ENCODE data around the gene MAML2. TPM values are rescaled to one million over a fixed set of nuclear protein-coding genes. Genes with fewer than 3 reads are reported as not detected.
A peak's percentile ranks its signal among the peaks of the same experiment; 100 is the strongest.

The MAML2 gene
- total RNA-seq, 1 donor from 2014 or later = 8.0 TPM

- DNase-seq (ENCODE audit: low read depth) = no peak
Measured at GRCh38 chr11:96318850-96319249, 24.1 kb downstream of the MAML2 start.

- no peak for DNase-seq (ENCODE audit: low read depth)
Measured at GRCh38 chr11:96318399-96318798, 24.6 kb downstream of the MAML2 start.

- DNase-seq (ENCODE audit: low read depth) = no peak
Measured at GRCh38 chr11:96317985-96318384, 25.0 kb downstream of the MAML2 start.

DNA sequence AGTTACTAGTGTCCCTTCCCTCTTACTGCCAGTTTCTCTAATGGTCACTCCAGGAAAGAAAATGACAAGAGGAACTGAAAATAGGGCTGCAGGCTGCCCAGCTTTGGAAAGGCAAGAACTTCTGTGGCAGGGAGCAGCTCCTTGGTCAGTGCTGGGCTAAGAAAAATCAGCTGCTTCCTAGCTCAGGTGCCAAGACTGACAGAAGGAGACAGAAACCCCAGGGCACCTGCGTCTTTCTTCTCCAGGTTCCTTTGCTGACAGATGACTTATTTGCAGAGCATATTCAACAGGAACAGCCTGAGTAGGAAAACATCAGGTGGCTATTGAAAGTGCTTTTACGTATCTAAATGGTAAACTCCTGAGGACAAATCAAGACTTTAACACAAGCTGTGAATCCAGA lies 25.4 kb downstream of the MAML2 start:
- no peak for DNase-seq (ENCODE audit: low read depth)

DNA sequence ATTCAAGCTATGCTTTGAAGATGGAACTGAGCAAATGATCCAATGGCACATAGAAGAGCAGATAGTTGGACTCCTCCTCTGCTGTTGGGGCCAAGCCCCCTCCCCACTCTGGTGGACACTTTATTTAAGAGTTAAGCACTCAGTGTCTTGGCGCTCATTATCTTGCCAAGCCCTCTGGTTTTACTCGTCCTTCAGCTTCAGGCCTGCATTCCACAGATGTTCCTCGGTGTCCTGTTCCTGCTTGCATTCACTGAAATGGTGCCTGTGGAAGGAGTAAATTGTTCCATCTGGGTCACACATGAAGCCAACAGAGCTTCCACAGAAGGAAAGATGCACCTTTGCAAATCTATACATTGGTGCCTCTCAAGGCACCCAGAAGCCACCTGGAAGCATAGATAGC lies 26.1 kb downstream of the MAML2 start:
- DNase-seq (ENCODE audit: low read depth) = no peak

DNA sequence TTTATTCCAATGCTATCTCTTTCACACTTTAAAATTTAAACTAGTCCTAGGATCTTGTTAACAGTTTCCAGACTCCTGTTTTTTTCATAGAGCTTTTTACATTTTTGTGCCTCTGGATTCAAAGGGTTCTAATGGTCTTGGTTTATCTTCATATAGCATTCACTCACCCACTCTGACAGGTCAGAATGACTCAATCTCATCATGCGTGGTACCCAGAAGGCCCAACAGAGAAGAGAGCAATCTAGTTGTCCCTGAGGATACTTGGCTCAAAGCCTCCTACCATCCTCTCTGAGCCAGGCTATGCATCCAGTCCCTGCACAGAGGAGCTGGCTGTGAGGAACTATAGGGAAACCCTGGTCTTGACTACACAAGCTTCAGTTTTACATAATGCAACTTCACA lies 27.5 kb downstream of the MAML2 start:
- no peak for DNase-seq (ENCODE audit: low read depth)

DNA sequence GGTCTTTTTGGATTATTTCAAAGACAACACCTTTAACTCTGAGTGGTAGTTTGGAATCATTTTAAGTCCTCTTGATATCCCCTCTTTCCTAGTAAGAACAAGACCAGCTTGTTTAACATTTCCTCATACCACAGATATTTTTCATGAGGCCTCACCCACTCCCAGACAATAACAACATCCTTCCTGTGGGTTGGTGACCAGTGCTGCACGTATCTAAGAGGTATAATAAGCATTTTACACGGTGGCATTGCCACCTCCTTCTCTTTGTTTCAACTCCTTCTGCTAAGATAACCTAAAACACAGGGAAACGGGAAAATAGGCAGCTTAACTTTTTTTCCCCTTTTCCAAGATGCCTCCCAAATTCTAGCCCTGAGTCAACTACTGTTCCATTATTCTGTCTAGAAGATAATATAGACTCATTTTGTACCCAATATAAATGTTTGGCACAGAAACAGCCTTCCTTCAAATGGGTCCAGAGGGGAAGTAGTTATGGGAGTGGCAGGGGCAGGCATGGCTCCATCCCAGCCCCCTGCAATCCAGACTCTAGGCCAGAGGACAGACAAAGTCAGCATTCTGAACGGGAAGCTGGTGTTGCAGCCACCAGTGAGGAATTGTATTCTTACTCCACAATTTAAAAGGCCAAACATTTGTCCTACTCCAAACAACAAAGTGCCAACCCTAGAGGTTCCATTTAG lies 28.5 kb downstream of the MAML2 start:
- DNase-seq (ENCODE audit: low read depth) = peak; percentile 62

- no peak for DNase-seq (ENCODE audit: low read depth)
Measured at GRCh38 chr11:96313163-96313562, 29.8 kb downstream of the MAML2 start.

- DNase-seq (ENCODE audit: low read depth) = peak; percentile 53
Measured at GRCh38 chr11:96311120-96311568, 31.9 kb downstream of the MAML2 start.

- DNase-seq (ENCODE audit: low read depth) = no peak
Measured at GRCh38 chr11:96310236-96310635, 32.8 kb downstream of the MAML2 start.

DNA sequence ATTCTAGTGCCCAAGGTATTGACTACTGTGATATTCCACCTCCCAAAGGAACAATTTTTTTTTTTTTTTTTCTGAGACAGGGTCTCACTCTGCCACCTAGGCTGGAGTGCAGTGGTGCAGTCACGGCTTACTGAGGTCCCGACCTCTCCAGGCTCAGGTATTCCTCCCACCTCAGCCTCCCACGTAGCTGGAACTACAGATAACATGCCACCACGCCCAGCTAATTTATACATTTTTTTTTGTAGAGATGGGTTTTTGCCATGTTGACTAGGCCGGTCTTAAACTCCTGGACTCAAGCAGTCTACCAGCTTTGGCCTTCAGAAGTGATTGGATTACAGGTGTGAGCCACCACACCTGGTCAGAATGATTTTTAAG lies 33.4 kb downstream of the MAML2 start:
- DNase-seq (ENCODE audit: low read depth) = no peak

DNA sequence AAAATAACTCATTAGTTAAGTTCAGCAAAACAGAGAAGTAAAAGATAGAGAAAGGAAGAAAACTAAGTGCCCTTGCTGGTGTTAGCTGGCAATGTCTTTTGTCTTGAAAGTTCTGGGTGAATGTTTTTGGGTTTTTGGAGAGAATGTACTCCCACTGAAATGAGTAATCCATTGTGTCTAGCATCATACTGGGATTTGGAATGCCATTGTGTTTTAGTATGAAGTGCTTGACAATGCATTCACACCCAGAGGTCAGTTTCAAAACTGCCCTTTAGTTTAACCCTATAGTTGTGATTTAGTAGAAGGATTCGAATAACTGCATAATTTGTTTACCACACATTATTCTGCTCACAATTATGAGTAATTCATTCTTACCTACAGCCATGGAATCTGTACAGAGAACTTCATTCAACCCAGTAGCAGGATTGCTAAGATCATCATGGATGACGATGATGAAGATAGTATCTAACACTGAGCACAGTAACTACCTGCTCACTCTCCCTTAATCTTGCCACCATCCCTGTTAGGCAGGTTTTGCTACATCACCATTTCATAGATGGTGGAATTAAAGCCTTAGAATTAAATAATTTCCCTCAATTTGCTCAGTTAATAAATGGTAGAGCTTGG lies 33.9 kb downstream of the MAML2 start:
- DNase-seq (ENCODE audit: low read depth) = no peak

GRCh38 chr11:96307776-96308140 lies 35.2 kb downstream of the MAML2 start:
- DNase-seq (ENCODE audit: low read depth) = peak; percentile 61

DNA sequence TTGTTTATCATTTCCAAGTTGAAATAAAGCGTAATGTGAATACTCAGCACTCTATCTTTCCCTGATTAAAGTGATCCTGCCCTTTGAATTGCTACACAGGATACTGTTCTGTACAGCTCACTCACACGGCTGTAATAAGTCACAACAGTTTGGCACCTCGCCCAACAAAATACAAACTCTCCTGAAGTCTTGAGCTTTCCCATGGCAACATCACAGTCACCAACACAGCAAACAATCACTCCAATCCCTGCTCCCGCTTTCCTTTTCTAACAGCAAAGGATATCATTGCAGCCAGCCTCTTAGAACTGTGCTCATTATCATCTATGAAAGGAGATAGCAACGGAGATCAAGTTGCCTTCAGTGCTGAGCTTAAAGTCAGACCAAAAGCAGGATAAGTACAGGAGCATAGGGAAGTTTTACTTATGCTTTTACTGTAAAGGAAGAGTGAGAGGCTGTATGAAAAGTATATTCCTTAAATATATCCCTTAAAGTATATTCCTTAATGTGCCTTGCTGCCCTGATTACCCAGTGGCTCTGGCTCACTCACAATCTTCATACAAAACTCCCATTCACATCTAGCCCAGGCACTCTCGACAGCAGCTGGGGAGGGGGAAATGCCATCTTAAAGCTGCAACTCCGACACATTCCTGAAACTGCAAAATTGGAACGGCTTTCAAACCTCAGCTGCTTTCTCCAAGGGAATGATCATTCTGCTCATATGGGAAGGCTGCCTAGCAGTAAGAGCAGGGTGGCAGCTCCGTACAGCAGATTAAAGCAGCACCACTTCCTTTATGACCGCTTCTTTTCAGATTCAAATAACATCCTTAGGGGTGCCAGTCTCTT lies 35.8 kb downstream of the MAML2 start:
- DNase-seq (ENCODE audit: low read depth) = peak; percentile 98

- no peak for DNase-seq (ENCODE audit: low read depth)
Measured at GRCh38 chr11:96306600-96306932, 36.4 kb downstream of the MAML2 start.

- no peak for DNase-seq (ENCODE audit: low read depth)
Measured at GRCh38 chr11:96306071-96306470, 36.9 kb downstream of the MAML2 start.

GRCh38 chr11:96303980-96304379 lies 39.0 kb downstream of the MAML2 start:
- DNase-seq (ENCODE audit: low read depth) = no peak

DNA sequence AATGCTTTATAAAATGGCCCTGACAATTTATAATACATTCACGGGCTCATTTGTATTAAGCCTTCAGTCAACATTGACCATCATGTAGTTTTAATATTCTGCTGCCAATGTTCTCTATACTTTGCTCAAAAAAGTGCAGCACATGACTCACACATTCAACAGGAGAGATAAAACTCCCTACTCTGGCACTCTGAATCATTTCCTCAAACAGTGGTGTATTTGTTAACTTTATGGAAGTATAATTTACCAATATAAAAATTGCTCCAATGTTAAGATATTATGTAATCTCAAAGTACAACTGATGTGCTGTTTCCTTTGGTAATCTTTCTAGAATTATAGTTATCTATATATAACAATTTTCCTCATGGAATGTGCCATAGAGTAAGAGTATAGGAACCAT lies 39.9 kb downstream of the MAML2 start:
- DNase-seq (ENCODE audit: low read depth) = no peak

- DNase-seq (ENCODE audit: low read depth) = no peak
Measured at GRCh38 chr11:96301818-96302217, 41.2 kb downstream of the MAML2 start.

- no peak for DNase-seq (ENCODE audit: low read depth)
Measured at GRCh38 chr11:96299155-96299888, 43.7 kb downstream of the MAML2 start.

- no peak for DNase-seq (ENCODE audit: low read depth)
Measured at GRCh38 chr11:96295369-96295768, 47.6 kb downstream of the MAML2 start.

DNA sequence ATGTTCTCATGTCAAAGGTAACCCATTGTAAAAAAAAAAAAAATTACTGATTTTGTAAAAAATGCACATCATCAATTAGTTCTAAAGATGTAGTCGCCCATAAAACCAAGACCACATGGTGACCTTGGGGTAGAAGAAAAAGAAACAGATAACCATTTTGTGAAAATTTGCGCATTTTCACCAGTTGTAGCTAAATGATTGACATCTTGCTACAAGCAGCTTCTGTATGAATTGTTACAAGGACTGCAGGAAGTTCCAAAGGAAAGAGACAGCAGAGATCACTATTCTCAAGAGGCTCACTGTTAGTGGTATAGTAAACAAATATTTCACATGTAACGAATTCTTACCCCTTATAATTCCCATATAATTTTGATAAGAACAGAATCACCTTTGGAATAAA lies 48.7 kb downstream of the MAML2 start:
- DNase-seq (ENCODE audit: low read depth) = no peak
